T-helper 9 cell (primary cell): ENCODE data around the gene FNDC10.
A peak's percentile ranks its signal among the peaks of the same experiment; 100 is the strongest.
"Not testable (repeated sequence)": the region's sequence is repeated elsewhere in the genome, so short reads cannot be mapped to it uniquely, and the experiment has no call there.

ENCODE experiments used
- DNase-seq: peaks from one replicate; pipeline ENCODE4 v3.0.0-alpha.2; 2020

Gene FNDC10

GRCh38 chr1:1598720-1599029, 1.3 kb downstream of the FNDC10 start:
- no peak for DNase-seq

GRCh38 chr1:1598051-1598719, 1.8 kb downstream of the FNDC10 start:
- DNase-seq: no peak

- no peak for DNase-seq
These were observed 2.5 kb downstream of the FNDC10 start for GRCh38 chr1:1597275-1597930.

GRCh38 chr1:1596493-1597274, 3.3 kb downstream of the FNDC10 start:
- no peak for DNase-seq

GRCh38 chr1:1595341-1595740, 4.6 kb downstream of the FNDC10 start:
- DNase-seq: not testable (repeated sequence)

GRCh38 chr1:1594602-1595260, 5.2 kb downstream of the FNDC10 start:
- no peak for DNase-seq

GRCh38 chr1:1593834-1594601, 5.9 kb downstream of the FNDC10 start:
- no peak for DNase-seq

- DNase-seq: no peak
These were observed 8.5 kb downstream of the FNDC10 start for GRCh38 chr1:1591452-1591851.

GRCh38 chr1:1583347-1584010, 16.5 kb downstream of the FNDC10 start:
- DNase-seq: no peak

GRCh38 chr1:1582585-1583346, 17.2 kb downstream of the FNDC10 start:
- no peak for DNase-seq

- no peak for DNase-seq
These were observed 21.5 kb downstream of the FNDC10 start for GRCh38 chr1:1578371-1578940.

- no peak for DNase-seq
These were observed 22.4 kb downstream of the FNDC10 start for GRCh38 chr1:1577367-1578011.

- DNase-seq: peak; percentile 92
These were observed 25.0 kb downstream of the FNDC10 start, which contains the start of gene SSU72 for GRCh38 chr1:1574721-1575537. Gene SSU72 (minus strand): TSS chr1:1574863. CDS start chr1:1574557, 306 bp downstream.

GRCh38 chr1:1573843-1574720, 25.9 kb downstream of the FNDC10 start:
- DNase-seq: peak; percentile 65

- DNase-seq: no peak
These were observed 30.6 kb downstream of the FNDC10 start for GRCh38 chr1:1569341-1569740.

GRCh38 chr1:1567891-1568291, 32.0 kb downstream of the FNDC10 start:
- DNase-seq: no peak

GRCh38 chr1:1567152-1567875, 32.6 kb downstream of the FNDC10 start:
- no peak for DNase-seq

- DNase-seq: no peak
These were observed 34.6 kb downstream of the FNDC10 start for GRCh38 chr1:1565340-1565739.
